ENCODE measurements around the gene TVP23A. TPM values are rescaled to one million over a fixed set of nuclear protein-coding genes. Genes with fewer than 3 reads are reported as not detected.
"Not testable (repeated sequence)": the region's sequence is repeated elsewhere in the genome, so short reads cannot be mapped to it uniquely, and the experiment has no call there.

The TVP23A gene
- total RNA-seq, 1 donor from 2014 or later = 2.5 TPM

- no peak overlapping the region for H3K27ac Mint-ChIP-seq
- TF ChIP-seq CTCF (conservative IDR thresholded peaks at IDR 0.05) = no peak
- no peaks in the 10 kb centered on the region for H3K36me3 Mint-ChIP-seq
- H3K27me3 Mint-ChIP-seq = no peaks in the 10 kb centered on the region
- no peak for DNase-seq (ENCODE audit: extremely low spot score, unreplicated experiment)
- no peak overlapping the region for H3K4me3 Mint-ChIP-seq
- no peaks in the 10 kb centered on the region for H3K9me3 Mint-ChIP-seq
- H3K4me1 Mint-ChIP-seq (ENCODE audit: unreplicated experiment) = no peaks in the 10 kb centered on the region
Measured at GRCh38 chr16:10787304-10787703, 31.3 kb downstream of the TVP23A start.

GRCh38 chr16:10782628-10783027 lies 36.0 kb downstream of the TVP23A start:
- no peak for TF ChIP-seq CTCF (conservative IDR thresholded peaks at IDR 0.05)
- no peaks in the 10 kb centered on the region for H3K9me3 Mint-ChIP-seq
- no peaks in the 10 kb centered on the region for H3K27me3 Mint-ChIP-seq
- H3K27ac Mint-ChIP-seq = no peak overlapping the region
- no peak overlapping the region for H3K4me3 Mint-ChIP-seq
- H3K36me3 Mint-ChIP-seq = no peaks in the 10 kb centered on the region
- DNase-seq (ENCODE audit: extremely low spot score, unreplicated experiment) = no peak
- H3K4me1 Mint-ChIP-seq (ENCODE audit: unreplicated experiment) = peaks cover 3% of the 10 kb centered on the region

DNA sequence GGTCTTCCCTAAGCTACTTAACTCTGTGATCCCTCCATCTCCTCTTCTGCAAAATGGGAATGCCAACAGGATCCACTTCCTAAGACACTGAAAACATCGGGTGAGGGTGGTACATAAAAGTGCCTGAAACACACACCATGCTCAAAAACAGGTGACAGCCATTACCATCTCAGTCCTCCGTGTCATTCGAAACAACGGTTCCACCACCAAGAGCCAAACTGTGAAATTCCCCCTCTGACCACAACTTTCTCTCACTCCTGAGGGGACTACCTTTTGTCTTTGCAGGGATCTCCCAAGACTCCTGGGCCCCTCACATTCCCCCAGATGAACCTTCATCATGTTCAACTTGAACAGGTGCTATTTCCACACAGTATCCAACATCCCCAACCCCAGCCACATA lies 38.0 kb downstream of the TVP23A start:
- Mint-ChIP-seq H3K27ac (no peak overlapping the region), H3K4me3 (no peak overlapping the region), H3K4me1 (ENCODE audit: unreplicated experiment) (peaks cover 3% of the 10 kb centered on the region), H3K36me3 (no peaks in the 10 kb centered on the region), H3K9me3 (no peaks in the 10 kb centered on the region), H3K27me3 (no peaks in the 10 kb centered on the region)
- no peak for TF ChIP-seq CTCF (conservative IDR thresholded peaks at IDR 0.05)
- DNase-seq (ENCODE audit: extremely low spot score, unreplicated experiment) = no peak

DNA sequence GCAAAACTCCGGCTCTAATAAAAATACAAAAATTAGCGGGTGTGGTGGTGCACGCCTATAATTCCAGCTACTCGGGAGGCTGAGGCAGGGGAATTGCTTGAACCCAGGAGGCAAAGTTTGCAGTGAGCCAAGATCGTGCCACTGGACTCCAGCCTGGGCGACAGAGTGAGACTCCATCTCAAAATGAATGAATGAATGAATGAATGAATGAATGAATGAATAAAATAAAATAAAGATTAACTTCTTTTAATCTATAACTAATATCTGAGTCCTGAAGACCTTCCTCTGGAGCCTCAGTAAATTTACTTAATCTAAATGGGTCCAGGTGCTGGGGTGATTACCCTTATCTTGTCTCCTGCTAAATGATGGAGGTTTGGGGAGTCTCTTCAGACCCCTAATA lies 38.7 kb downstream of the TVP23A start:
- H3K36me3 Mint-ChIP-seq = not testable (repeated sequence)

DNA sequence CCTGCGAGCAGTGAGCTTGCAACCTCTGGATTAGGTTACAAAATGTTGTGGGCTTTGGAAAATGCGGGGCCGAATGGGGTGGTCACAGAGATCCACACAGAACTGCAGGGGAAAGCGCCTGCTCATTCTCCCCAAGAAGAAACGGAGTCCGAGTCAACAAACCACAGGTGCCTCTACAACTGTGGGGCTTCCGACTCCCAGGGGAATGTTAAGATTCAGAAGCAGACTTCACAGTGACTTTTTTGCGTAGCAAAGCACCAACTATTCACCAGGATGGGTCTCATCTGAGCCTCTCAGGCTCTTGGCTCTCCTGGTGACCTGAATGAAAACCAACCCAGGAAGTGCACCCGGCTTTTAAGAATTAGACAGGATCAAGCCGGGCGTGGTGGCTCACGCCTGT lies 41.2 kb downstream of the TVP23A start:
- Mint-ChIP-seq H3K36me3 (no peaks in the 10 kb centered on the region), H3K27ac (no peak overlapping the region), H3K4me3 (no peak overlapping the region), H3K4me1 (ENCODE audit: unreplicated experiment) (peaks cover 3% of the 10 kb centered on the region), H3K9me3 (no peaks in the 10 kb centered on the region), H3K27me3 (no peaks in the 10 kb centered on the region)
- no peak for DNase-seq (ENCODE audit: extremely low spot score, unreplicated experiment)
- TF ChIP-seq CTCF (conservative IDR thresholded peaks at IDR 0.05) = no peak

More for the DNA sequence above, 38.7 kb downstream of the TVP23A start:
- H3K4me3 Mint-ChIP-seq; DNase-seq (ENCODE audit: extremely low spot score, unreplicated experiment); H3K4me1 Mint-ChIP-seq (ENCODE audit: unreplicated experiment); H3K27ac Mint-ChIP-seq; H3K9me3 Mint-ChIP-seq; H3K27me3 Mint-ChIP-seq: not testable (repeated sequence)

GRCh38 chr16:10776923-10777322 lies 41.7 kb downstream of the TVP23A start:
- H3K27me3 Mint-ChIP-seq; H3K4me1 Mint-ChIP-seq (ENCODE audit: unreplicated experiment); H3K36me3 Mint-ChIP-seq; H3K9me3 Mint-ChIP-seq; DNase-seq (ENCODE audit: extremely low spot score, unreplicated experiment); H3K27ac Mint-ChIP-seq; H3K4me3 Mint-ChIP-seq: not testable (repeated sequence)

DNA sequence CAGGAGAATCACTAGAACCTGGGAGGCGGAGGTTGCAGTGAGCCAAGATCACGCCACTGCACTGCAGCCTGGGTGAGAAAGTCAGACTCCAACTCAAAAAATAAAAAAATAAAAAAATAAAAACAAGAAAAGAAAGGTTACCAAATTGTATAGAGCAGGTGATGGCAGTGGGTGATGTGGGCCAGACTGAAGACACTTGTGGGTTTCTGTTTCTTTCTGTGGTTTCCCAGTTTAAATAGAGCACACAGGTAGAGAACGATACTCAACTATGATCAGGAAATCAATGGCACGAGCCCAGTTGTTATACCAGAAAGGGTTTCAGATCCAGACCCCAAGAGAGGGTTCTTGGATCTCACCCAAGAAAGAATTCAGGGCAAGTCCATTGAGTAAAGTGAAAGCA lies 42.3 kb downstream of the TVP23A start:
- Mint-ChIP-seq H3K27ac (no peak overlapping the region), H3K27me3 (no peaks in the 10 kb centered on the region), H3K36me3 (no peaks in the 10 kb centered on the region), H3K4me3 (no peak overlapping the region), H3K9me3 (no peaks in the 10 kb centered on the region), H3K4me1 (ENCODE audit: unreplicated experiment) (peaks cover 3% of the 10 kb centered on the region)
- no peak for DNase-seq (ENCODE audit: extremely low spot score, unreplicated experiment)
- TF ChIP-seq CTCF (conservative IDR thresholded peaks at IDR 0.05) = no peak

All from type B pancreatic cell (in vitro differentiated cells).